Measurements from ENCODE around the gene AURKB. TPM values are rescaled to one million over a fixed set of nuclear protein-coding genes. Genes with fewer than 3 reads are reported as not detected.
A peak's percentile ranks its signal among the peaks of the same experiment; 100 is the strongest.

Gene AURKB
- total and polyA plus RNA-seq, 2 of the 13 experiments (the other 11 are each of a cell fraction or from before 2014, with no cell fraction given): 29.5 to 75.3 TPM

DNA sequence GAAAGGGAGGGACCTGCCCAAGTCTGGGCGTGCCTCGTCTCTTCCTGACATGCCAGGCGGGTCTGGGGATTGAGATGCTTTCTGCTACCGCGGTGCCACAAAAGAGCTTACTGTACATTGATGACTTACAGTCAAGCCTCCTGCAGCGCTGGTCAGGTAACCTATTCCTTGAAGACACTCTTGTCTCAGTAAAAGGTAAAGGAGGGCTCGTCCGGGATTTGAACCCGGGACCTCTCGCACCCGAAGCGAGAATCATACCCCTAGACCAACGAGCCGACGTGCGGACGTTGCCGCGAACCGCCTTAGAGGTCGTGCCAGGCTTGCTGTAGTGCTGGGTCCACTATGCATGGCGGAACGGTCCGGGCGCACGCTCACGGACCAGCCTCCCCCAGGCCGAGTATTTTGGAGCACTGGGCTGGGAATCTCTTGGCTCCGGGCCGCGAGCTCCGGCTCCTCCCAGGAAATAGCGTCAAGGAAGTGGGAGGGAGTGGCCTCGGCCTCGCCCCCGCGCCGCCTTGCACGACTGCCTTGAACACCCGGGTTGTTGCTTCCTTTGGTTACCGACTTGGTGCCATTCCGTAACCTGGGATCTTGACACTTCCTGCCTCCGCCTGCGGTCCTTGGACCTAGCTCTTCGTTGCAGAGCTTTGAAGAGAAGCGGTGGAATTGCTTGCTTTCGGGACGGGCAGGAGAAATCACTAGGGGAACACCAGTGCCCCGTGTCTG is 12.4 kb upstream of the AURKB start (continued):
- no peak for TF ChIP-seq PTBP1 (IDR thresholded peaks at IDR 0.05; ENCODE audit: low read depth, low read length, poor library complexity, severe bottlenecking)
- peak; percentile 46; the same call in 1 of the 2 replicates for TF ChIP-seq GATAD2A (CRISPR knock-in tag; IDR thresholded peaks at IDR 0.05)
- TF ChIP-seq ZNF260 (CRISPR knock-in tag; IDR thresholded peaks at IDR 0.05; ENCODE audit: borderline replicate concordance, low read depth): no peak
- peak; percentile 73; the same call in 1 of the 2 replicates for TF ChIP-seq ZNF790 (CRISPR knock-in tag; IDR thresholded peaks at IDR 0.05; ENCODE audit: borderline replicate concordance)
- TF ChIP-seq ZNF549 (CRISPR knock-in tag; IDR thresholded peaks at IDR 0.05): no peak
- peak; percentile 19; the same call in 1 of the 2 replicates for TF ChIP-seq FOXJ3 (CRISPR knock-in tag; IDR thresholded peaks at IDR 0.05; ENCODE audit: borderline replicate concordance)
- TF ChIP-seq ZNF225 (CRISPR knock-in tag; IDR thresholded peaks at IDR 0.05): peak; percentile 66; the same call in 1 of the 2 replicates
- TF ChIP-seq ZBTB3 (CRISPR knock-in tag; IDR thresholded peaks at IDR 0.05; ENCODE audit: borderline replicate concordance, low read depth): 0 out of 2 replicates have a peak, but pooled peaks have one; percentile 24
- peak; percentile 84; the same call in 1 of the 2 replicates for TF ChIP-seq ZSCAN30 (CRISPR knock-in tag; IDR thresholded peaks at IDR 0.05)
- no peak for TF ChIP-seq ZFP82 (CRISPR knock-in tag; IDR thresholded peaks at IDR 0.05; ENCODE audit: borderline replicate concordance)
- TF ChIP-seq NFKB2 (CRISPR knock-in tag; IDR thresholded peaks at IDR 0.05; ENCODE audit: borderline replicate concordance): no peak
- TF ChIP-seq ZFP37 (CRISPR knock-in tag; IDR thresholded peaks at IDR 0.05; ENCODE audit: borderline replicate concordance): peak; percentile 75; the same call in 1 of the 2 replicates
- peak; percentile 83 for TF ChIP-seq TARDBP (CRISPR knock-in tag; IDR thresholded peaks at IDR 0.05)
- TF ChIP-seq, protein P1, sequence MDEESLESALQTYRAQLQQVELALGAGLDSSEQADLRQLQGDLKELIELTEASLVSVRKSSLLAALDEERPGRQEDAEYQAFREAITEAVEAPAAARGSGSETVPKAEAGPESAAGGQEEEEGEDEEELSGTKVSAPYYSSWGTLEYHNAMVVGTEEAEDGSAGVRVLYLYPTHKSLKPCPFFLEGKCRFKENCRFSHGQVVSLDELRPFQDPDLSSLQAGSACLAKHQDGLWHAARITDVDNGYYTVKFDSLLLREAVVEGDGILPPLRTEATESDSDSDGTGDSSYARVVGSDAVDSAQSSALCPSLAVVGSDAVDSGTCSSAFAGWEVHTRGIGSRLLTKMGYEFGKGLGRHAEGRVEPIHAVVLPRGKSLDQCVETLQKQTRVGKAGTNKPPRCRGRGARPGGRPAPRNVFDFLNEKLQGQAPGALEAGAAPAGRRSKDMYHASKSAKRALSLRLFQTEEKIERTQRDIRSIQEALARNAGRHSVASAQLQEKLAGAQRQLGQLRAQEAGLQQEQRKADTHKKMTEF (CRISPR knock-in tag; IDR thresholded peaks at IDR 0.05): peak; percentile 76
- no peak for TF ChIP-seq ZFP62 (CRISPR knock-in tag; IDR thresholded peaks at IDR 0.05)
- peak; percentile 57 for TF ChIP-seq ZNF768 (CRISPR knock-in tag; IDR thresholded peaks at IDR 0.05)
- TF ChIP-seq ZNF557 (CRISPR knock-in tag; IDR thresholded peaks at IDR 0.05): peak; percentile 25; the same call in 1 of the 2 replicates
- TF ChIP-seq NR2C2 (CRISPR knock-in tag; IDR thresholded peaks at IDR 0.05; ENCODE audit: borderline replicate concordance): peak; percentile 18; the same call in 1 of the 2 replicates
- 0 out of 2 replicates have a peak, but pooled peaks have one; percentile 22 for TF ChIP-seq ZNF232 (CRISPR knock-in tag; IDR thresholded peaks at IDR 0.05; ENCODE audit: borderline replicate concordance)
- TF ChIP-seq HOXD1 (CRISPR knock-in tag; IDR thresholded peaks at IDR 0.05): peak; percentile 90
- TF ChIP-seq, protein P2, sequence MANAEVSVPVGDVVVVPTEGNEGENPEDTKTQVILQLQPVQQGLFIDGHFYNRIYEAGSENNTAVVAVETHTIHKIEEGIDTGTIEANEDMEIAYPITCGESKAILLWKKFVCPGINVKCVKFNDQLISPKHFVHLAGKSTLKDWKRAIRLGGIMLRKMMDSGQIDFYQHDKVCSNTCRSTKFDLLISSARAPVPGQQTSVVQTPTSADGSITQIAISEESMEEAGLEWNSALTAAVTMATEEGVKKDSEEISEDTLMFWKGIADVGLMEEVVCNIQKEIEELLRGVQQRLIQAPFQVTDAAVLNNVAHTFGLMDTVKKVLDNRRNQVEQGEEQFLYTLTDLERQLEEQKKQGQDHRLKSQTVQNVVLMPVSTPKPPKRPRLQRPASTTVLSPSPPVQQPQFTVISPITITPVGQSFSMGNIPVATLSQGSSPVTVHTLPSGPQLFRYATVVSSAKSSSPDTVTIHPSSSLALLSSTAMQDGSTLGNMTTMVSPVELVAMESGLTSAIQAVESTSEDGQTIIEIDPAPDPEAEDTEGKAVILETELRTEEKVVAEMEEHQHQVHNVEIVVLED (CRISPR knock-in tag; IDR thresholded peaks at IDR 0.05; ENCODE audit: borderline replicate concordance): peak; percentile 42; the same call in 1 of the 2 replicates
- TF ChIP-seq, protein P3, sequence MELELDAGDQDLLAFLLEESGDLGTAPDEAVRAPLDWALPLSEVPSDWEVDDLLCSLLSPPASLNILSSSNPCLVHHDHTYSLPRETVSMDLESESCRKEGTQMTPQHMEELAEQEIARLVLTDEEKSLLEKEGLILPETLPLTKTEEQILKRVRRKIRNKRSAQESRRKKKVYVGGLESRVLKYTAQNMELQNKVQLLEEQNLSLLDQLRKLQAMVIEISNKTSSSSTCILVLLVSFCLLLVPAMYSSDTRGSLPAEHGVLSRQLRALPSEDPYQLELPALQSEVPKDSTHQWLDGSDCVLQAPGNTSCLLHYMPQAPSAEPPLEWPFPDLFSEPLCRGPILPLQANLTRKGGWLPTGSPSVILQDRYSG (CRISPR knock-in tag; IDR thresholded peaks at IDR 0.05): no peak
- no peak for TF ChIP-seq ETV6 (CRISPR knock-in tag; conservative IDR thresholded peaks at IDR 0.05)
- TF ChIP-seq FOXA3 (CRISPR knock-in tag; IDR thresholded peaks at IDR 0.05): no peak
- no peak for TF ChIP-seq MED8 (CRISPR knock-in tag; IDR thresholded peaks at IDR 0.05; ENCODE audit: insufficient replicate concordance)
- TF ChIP-seq ZNF841 (CRISPR knock-in tag; IDR thresholded peaks at IDR 0.05; ENCODE audit: borderline replicate concordance): no peak
- TF ChIP-seq ZMYM3 (CRISPR knock-in tag; IDR thresholded peaks at IDR 0.05): 0 out of 2 replicates have a peak, but pooled peaks have one; percentile 3
- no peak for TF ChIP-seq ZNF3 (CRISPR knock-in tag; IDR thresholded peaks at IDR 0.05)

Measured in HepG2 (cell line).